Neural cell (in vitro differentiated cells): Measurements from ENCODE around the gene OLFM1.

Experiments
- CTCF ChIP-seq: fragments of 450-650 bp; IDR thresholded peaks from 2 replicates; pipeline ENCODE4 v1.5.1; 2014; ENCODE audit warnings: antibody characterized with exemption, mild to moderate bottlenecking, moderate library complexity; ENCODE audit not compliant: poor library complexity, severe bottlenecking
- EZH2 ChIP-seq: fragments of 200-600, 300-800 bp; shearing (Covaris generic), sonication (generic); IDR thresholded peaks from 2 replicates; pipeline ENCODE4 v1.6.1; 2014; ENCODE audit warnings: antibody characterized with exemption, low read length, borderline replicate concordance, mild to moderate bottlenecking; ENCODE audit not compliant: insufficient read depth, poor library complexity, severe bottlenecking
- REST ChIP-seq: IDR thresholded peaks from 2 replicates; pipeline ENCODE4 v1.6.1; 2012; ENCODE audit warnings: borderline replicate concordance
- SMC3 ChIP-seq: fragments of 450-650 bp; conservative IDR thresholded peaks from 2 replicates; pipeline ENCODE4 v1.6.1; 2014; ENCODE audit warnings: antibody characterized with exemption, mild to moderate bottlenecking, moderate library complexity; ENCODE audit not compliant: poor library complexity

- TF ChIP-seq CTCF, result no peak
- no peak for TF ChIP-seq EZH2
- TF ChIP-seq SMC3, result no peak
- no peak for TF ChIP-seq REST
These were observed 7.8 kb upstream of the OLFM1 start for GRCh38 chr9:135079676-135080075.
